MCF 10A (cell line): ENCODE results near the gene HAO2. TPM values are rescaled to one million over a fixed set of nuclear protein-coding genes. Genes with fewer than 3 reads are reported as not detected.

ENCODE experiments used
- BruUV-seq: library from RNA; stranded (reverse); fragments of 400-500 nt; replicated peaks from 2 replicates; lab custom pipeline; 2021; lab: Mats Ljungman, UMichigan
- CTCF ChIA-PET: fragments of 300-600 bp; sonication (Branson Sonifier 250); formaldehyde crosslinking; extraction: SDS; loops from one replicate; lab custom pipeline; 2021; ENCODE audit warnings: antibody characterized with exemption, inconsistent platforms; lab: Yijun Ruan, JAX
- POLR2A ChIA-PET: fragments of 300-600, 350-650 bp; sonication (Branson Sonifier 250); formaldehyde crosslinking; extraction: SDS; loops from one replicate; lab custom pipeline; 2020; ENCODE audit warnings: antibody characterized with exemption, inconsistent platforms; lab: Yijun Ruan, JAX
- DNase-seq: peaks from one replicate; pipeline ENCODE4 v3.0.0-alpha.2; 2018; ENCODE audit not compliant: unreplicated experiment
- H3K27ac Mint-ChIP-seq: one replicate; pipeline ENCODE4 v1.8.0; 2022; ENCODE audit warnings: mild to moderate bottlenecking, low read depth, mixed read lengths; ENCODE audit not compliant: unreplicated experiment
- H3K27me3 Mint-ChIP-seq: one replicate; pipeline ENCODE4 v1.8.0; 2022; ENCODE audit warnings: mixed read lengths; ENCODE audit not compliant: insufficient read depth, unreplicated experiment
- H3K36me3 Mint-ChIP-seq: one replicate; pipeline ENCODE4 v1.8.0; 2022; ENCODE audit warnings: mild to moderate bottlenecking, moderate library complexity, mixed read lengths; ENCODE audit not compliant: insufficient read depth, unreplicated experiment
- H3K4me1 Mint-ChIP-seq: one replicate; pipeline ENCODE4 v1.8.0; 2022; ENCODE audit warnings: mixed read lengths; ENCODE audit not compliant: insufficient read depth, unreplicated experiment
- H3K4me3 Mint-ChIP-seq: one replicate; pipeline ENCODE4 v1.8.0; 2022; ENCODE audit warnings: mild to moderate bottlenecking, moderate library complexity, mixed read lengths; ENCODE audit not compliant: unreplicated experiment
- H3K9me3 Mint-ChIP-seq: one replicate; pipeline ENCODE4 v1.8.0; 2022; ENCODE audit warnings: mixed read lengths; ENCODE audit not compliant: unreplicated experiment
- intact Hi-C: fragments of 100-400 bp; cut with micrococcal nuclease; formaldehyde crosslinking; loops from 2 replicates; pipeline ENCODE4 v1.14.1; 2022
- total RNA-seq: library from RNA; stranded (reverse); gene quantifications from 2 replicates; pipeline ENCODE4 v1.2.3, GENCODE V29; 2022
- TF ChIP-seq, protein P1 (sequence below): fragments of 200-600 bp; IDR thresholded peaks from one replicate; pipeline ENCODE4 v1.8.0; 2022; ENCODE audit warnings: antibody characterized with exemption, mild to moderate bottlenecking; ENCODE audit not compliant: unreplicated experiment

The HAO2 gene
- total RNA-seq, 1 experiment from 2014 or later: not detected

DNA sequence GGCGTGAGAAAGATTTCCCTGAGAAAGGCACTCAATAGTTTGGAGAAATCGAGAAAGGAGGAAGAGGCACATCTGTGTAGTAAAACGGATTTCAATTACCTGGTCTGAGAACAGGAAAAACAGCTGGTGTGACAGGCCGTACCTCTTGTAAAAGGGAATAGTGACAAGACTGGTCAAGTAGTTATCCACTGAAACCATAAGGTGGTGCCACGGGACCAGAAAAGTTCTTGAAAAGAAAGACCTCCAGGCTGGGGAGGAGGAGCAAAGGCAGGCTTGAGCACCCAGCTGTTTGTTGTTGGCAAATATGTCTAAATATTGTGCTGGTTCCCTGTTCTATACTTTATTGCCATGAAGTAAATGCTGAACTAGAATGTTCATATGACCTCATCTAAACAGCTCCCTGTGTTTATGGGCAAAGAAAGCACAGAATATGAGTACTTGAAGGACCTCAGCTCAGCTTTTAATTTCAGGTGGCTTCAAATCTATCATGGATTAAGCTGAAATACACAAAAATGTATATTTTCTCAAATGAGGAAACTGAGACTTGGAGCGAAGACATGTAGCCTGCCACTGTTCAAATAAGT, 4.0 kb downstream of the HAO2 start:
- DNase-seq: peak; percentile 38
- ChIA-PET CTCF (interaction anchor here (0.6 to 1.6 kb wide), 7 partner anchors 55 to 1229 kb away, joined by 3 to 6 read pairs (median 3); no protein-coding TSS in a partner anchor), POLR2A (interaction anchor here (0.6 to 1.3 kb wide), 3 partner anchors 93 to 1641 kb away, joined by 3 to 5 read pairs (median 3); no protein-coding TSS in a partner anchor)
- no peaks in the 10 kb centered on the region for H3K27me3 Mint-ChIP-seq
- no peaks in the 10 kb centered on the region for H3K9me3 Mint-ChIP-seq
- TF ChIP-seq, protein P1, sequence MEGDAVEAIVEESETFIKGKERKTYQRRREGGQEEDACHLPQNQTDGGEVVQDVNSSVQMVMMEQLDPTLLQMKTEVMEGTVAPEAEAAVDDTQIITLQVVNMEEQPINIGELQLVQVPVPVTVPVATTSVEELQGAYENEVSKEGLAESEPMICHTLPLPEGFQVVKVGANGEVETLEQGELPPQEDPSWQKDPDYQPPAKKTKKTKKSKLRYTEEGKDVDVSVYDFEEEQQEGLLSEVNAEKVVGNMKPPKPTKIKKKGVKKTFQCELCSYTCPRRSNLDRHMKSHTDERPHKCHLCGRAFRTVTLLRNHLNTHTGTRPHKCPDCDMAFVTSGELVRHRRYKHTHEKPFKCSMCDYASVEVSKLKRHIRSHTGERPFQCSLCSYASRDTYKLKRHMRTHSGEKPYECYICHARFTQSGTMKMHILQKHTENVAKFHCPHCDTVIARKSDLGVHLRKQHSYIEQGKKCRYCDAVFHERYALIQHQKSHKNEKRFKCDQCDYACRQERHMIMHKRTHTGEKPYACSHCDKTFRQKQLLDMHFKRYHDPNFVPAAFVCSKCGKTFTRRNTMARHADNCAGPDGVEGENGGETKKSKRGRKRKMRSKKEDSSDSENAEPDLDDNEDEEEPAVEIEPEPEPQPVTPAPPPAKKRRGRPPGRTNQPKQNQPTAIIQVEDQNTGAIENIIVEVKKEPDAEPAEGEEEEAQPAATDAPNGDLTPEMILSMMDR: no peak
- H3K36me3 Mint-ChIP-seq: no peaks in the 10 kb centered on the region
- intact Hi-C loops: no loop called here
- no TSS peak for BruUV-seq
- H3K4me1 Mint-ChIP-seq: peaks cover 12% of the 10 kb centered on the region
- H3K4me3 Mint-ChIP-seq: no peak overlapping the region
- H3K27ac Mint-ChIP-seq: no peak overlapping the region

GRCh38 chr1:119373465-119373864, 4.9 kb downstream of the HAO2 start:
- CTCF ChIA-PET: interaction anchor here (0.6 to 1.6 kb wide), 7 partner anchors 56 to 1221 kb away, joined by 3 to 6 read pairs (median 3); no protein-coding TSS in a partner anchor
- TF ChIP-seq, protein P1: no peak
- POLR2A ChIA-PET: interaction anchor here (1.2 to 1.3 kb wide), 2 partner anchors 94 to 99 kb away, joined by 3 to 5 read pairs; no protein-coding TSS in a partner anchor
- intact Hi-C loops: no loop called here
- BruUV-seq: no TSS peak
- peaks cover 12% of the 10 kb centered on the region for H3K4me1 Mint-ChIP-seq
- no peak overlapping the region for H3K4me3 Mint-ChIP-seq
- H3K36me3 Mint-ChIP-seq: no peaks in the 10 kb centered on the region
- DNase-seq: peak; percentile 45
- no peaks in the 10 kb centered on the region for H3K9me3 Mint-ChIP-seq
- no peaks in the 10 kb centered on the region for H3K27me3 Mint-ChIP-seq
- H3K27ac Mint-ChIP-seq: no peak overlapping the region

DNA sequence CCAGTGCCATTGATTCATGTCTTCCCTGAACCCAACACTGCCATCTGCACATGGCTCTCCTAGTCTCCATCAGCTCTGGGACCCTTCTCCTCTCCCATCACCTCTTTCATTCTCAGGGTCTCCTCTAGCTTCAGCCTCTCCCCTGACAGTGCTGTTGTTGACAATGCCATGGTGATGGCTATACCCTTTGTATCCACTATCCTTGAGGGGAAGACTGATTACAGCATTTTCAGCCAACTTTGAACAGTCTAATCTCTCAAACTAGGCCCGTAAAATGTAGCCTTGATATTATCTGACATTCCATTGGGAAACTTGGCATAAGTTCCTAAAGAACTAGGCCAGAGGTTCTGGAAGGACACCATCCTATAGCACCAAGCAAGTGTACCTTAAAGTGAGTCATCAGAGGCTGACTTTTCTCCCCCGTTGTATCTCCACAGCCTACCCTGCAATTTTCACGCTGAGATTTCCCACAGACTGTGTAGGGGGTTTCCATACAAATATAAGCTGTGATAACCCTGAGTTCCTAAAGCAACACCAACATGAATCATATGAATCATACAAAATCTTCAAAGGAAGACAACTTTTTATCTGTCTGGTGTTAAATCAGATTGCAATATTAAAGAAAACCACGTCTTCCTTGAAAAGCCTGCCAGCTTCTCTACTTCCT, 5.8 kb downstream of the HAO2 start:
- TF ChIP-seq, protein P1: no peak
- no peak overlapping the region for H3K27ac Mint-ChIP-seq
- H3K27me3 Mint-ChIP-seq: no peaks in the 10 kb centered on the region
- no peak for DNase-seq
- CTCF ChIA-PET: interaction anchor here (0.6 to 0.8 kb wide), 3 partner anchors 9 to 99 kb away, joined by 3 read pairs; no protein-coding TSS in a partner anchor
- POLR2A ChIA-PET: no interaction called here
- intact Hi-C loops: no loop called here
- H3K9me3 Mint-ChIP-seq: no peaks in the 10 kb centered on the region
- H3K36me3 Mint-ChIP-seq: no peaks in the 10 kb centered on the region
- H3K4me1 Mint-ChIP-seq: peaks cover 12% of the 10 kb centered on the region
- no TSS peak for BruUV-seq
- H3K4me3 Mint-ChIP-seq: no peak overlapping the region

DNA sequence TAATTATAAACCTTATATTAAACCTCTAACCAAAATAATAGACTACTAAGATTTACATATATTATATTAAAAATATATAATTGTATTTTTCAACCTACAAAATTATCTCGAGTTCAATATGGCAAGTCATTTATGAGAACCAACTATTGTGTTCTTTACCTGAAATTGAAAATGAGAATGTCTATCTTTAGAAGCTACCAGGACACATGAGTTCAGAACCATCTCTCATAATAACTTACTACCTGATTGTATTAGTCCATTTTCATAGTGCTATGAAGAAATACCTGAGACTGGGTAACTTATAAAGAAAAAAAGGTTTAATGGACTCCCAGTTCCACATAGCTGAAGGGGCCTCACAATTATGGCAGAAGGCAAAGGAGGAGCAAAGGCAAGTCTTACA, 6.8 kb downstream of the HAO2 start:
- intact Hi-C loops: no loop called here
- BruUV-seq: no TSS peak

More for the DNA sequence above, 6.8 kb downstream of the HAO2 start:
- ChIA-PET POLR2A (interaction anchor here (0.7 kb wide), 1 partner anchor 1879 kb away, joined by 3 read pairs; no protein-coding TSS in a partner anchor), CTCF (interaction anchor here (0.6 to 1.5 kb wide), 4 partner anchors 8 to 1232 kb away, joined by 3 to 7 read pairs (median 4); no protein-coding TSS in a partner anchor)
- Mint-ChIP-seq H3K27ac (no peak overlapping the region), H3K27me3 (no peaks in the 10 kb centered on the region), H3K9me3 (no peaks in the 10 kb centered on the region), H3K4me3 (no peak overlapping the region), H3K36me3 (no peaks in the 10 kb centered on the region), H3K4me1 (peaks cover 12% of the 10 kb centered on the region)
- no peak for DNase-seq
- TF ChIP-seq, protein P1: no peak
